ENCODE results near the gene USH2A.

GRCh38 chr1:215776336-215776735 lies 646.9 kb downstream of the USH2A start:
- TF ChIP-seq CTCF (IDR thresholded peaks at IDR 0.05) (no peak), POLR2A (IDR thresholded peaks at IDR 0.05) (no peak)
